NCI-H345 treated with DMSO at 0.1 percent for 48 hours (cell line): Measurements from ENCODE around the gene MRPS18A.
A peak's percentile ranks its signal among the peaks of the same experiment; 100 is the strongest.
"Not testable (repeated sequence)": the region's sequence is repeated elsewhere in the genome, so short reads cannot be mapped to it uniquely, and the experiment has no call there.

Source experiments
- DNase-seq: peaks from one replicate; lab custom pipeline; 2025; ENCODE audit not compliant: unreplicated experiment; lab: John Stamatoyannopoulos, UW

Gene MRPS18A

DNA sequence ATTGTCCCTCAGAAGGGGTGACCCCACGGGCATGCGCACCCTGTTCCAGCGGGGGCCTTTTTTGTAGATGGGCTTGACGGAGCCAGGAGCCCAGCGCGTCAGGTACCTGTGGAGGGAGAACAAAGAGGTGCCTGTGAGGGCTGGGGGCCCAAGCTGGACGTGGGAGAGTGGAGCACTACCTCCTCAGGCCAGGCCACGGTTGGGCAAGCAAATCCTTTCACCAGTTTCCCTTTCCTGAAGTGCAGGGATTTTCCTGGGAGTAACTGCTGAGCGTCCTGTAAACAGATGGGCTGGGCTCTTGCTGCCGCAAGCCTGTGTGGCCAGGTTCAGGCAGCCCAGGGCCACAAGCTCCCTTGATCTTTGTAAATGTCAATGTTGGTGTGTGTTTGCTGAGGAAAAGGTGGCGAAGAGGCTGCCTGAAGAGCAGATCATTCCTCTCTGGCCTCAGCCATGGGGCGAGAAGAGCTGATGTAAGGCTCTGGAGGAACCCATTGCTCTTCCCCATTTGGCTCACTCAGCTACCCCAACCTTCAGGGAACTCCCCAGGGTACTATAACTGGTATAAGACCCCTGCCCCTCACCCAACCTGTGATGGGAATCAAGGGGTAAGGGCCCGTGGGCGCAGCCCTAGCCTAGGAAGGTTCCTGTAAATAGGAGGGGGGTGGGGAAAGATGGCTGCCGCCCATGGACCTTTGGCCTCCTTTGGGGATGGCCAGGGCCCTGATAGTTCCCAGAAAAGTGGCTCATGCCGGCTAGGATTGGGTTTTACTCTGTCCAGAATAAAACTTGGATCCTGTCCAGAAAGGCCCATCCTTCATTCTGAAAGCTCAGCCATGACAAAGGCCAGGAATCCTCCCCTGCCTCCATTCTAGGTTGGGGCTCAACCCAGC, 15.5 kb downstream of the MRPS18A start:
- no peak for DNase-seq

DNA sequence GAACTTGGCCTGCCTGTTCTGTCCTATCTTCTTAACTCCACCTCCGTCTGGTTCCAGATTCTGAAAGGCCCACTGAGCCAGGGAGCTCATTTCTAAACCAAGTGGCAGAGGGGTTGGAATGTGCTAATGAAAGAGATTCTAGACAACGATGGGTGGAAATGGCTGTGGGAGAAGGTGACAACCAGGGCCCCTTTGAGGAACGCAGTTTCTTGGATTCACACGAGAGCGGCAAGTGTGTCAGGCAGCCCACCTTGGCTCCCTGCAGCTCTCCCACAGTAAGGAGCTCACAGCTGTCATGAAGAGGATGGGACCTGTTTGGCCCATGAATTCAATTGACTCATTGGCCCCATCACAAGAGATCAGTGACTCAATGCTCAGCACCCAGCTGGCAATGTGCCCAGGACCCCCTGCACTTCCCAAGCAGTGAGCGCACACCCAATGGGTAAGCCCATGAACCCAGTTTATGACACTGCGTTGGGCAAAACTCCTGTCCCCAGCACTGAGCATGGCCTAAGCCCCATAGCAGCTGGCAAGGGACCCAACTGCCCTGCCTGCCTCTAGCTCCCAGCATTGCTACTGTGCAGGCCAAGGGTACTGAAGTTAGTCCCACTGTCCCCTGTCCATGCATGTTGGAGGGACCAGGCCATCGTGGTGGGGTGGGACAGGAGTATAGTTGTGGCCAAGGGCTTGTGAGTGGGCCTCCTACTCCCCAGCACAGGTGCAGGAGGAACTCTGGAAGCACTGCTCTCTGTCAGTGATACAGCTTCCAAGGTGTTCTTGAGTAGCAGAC, 16.4 kb downstream of the MRPS18A start:
- DNase-seq: no peak

DNA sequence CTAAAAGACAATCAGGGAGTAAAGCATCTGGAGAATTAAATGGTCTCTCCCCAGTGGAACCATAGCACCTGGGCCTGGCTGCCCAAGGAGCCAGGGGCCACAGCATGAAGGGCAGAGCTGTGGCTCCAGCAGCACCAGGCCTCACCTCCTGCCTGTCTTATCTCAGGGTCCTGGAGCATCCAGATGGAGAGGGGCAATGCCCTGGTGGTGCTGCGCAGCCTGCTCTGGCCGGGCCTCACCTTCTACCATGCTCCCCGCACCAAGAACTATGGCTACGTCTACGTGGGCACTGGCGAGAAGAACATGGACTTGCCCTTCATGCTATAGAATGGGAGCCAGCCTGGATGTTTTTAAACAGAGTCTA, 17.0 kb downstream of the MRPS18A start:
- DNase-seq: no peak

DNA sequence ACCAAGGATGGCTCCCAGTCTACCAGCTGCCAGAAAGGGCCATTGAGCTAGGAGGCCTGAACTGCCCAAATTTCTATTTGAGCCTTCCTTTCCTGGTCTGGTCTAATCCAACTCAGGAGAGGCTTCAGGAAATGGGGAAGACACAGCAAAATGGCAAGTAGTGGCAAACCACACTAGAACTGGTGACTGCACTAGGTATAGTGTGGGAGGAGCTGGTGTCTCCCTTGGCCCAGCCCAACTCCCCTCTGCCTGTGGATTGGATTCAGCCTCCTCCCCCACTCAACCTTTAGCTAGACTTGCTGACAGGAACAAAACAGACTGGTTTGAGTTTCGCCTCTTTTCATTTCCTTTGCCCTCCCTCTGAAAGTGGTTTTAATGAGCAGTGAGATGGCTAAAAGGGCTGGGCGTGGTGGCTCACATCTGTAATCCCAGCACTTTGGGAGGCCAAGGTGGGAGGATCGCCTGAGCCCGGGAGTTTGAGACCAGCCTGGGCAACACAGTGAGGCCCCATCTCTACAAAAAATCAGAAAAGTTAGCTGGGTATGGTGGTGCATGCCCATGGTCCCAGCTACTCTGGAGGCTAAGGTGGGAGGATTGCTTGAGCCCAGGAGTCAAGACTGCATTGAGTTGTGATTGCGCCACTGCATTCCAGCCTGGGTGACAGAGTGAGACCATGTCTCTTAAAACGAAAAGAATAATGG, 17.5 kb downstream of the MRPS18A start:
- no peak for DNase-seq

DNA sequence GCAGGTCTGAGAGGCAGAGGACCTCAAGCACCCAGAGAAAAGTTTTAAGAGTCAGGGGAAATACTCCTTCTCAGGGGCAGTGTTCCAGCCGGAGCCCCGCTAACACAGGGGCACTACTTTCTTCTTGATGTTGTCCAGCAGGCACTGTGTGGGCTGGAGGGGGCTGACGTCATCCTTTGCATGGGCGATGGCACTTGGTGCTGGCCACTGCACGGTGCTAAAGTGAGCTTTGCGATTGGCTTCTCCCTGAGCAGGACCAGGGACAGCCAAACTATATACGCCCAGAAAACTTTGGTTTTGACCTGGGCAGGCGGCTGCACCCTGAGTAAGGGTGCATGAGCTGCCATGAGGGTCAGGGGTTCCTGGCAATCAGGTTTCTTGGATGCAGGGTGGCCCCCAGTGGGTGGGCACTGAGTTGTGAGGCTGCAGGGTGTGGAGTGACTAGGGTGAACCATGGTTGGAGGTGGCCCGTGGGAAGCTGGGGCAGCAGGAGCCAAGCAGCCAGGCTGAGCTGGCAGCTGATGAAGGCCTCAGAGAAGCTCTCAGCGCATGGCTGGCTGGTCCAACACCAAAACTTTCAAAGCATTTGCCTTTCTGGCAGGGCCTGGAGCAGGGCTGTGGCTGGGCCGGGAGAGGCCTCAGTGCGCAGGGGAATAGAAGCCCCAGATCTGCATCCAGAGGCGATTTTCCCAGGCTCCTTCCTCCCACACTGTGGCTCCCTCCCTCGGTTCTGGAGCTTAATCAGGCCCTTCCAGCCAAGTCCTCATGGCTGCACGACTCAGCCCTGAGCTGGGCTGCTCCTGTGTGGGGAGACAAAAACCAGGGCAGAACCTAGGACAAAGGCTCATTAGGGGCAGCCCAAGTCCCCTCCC, 18.3 kb downstream of the MRPS18A start:
- DNase-seq: no peak

DNA sequence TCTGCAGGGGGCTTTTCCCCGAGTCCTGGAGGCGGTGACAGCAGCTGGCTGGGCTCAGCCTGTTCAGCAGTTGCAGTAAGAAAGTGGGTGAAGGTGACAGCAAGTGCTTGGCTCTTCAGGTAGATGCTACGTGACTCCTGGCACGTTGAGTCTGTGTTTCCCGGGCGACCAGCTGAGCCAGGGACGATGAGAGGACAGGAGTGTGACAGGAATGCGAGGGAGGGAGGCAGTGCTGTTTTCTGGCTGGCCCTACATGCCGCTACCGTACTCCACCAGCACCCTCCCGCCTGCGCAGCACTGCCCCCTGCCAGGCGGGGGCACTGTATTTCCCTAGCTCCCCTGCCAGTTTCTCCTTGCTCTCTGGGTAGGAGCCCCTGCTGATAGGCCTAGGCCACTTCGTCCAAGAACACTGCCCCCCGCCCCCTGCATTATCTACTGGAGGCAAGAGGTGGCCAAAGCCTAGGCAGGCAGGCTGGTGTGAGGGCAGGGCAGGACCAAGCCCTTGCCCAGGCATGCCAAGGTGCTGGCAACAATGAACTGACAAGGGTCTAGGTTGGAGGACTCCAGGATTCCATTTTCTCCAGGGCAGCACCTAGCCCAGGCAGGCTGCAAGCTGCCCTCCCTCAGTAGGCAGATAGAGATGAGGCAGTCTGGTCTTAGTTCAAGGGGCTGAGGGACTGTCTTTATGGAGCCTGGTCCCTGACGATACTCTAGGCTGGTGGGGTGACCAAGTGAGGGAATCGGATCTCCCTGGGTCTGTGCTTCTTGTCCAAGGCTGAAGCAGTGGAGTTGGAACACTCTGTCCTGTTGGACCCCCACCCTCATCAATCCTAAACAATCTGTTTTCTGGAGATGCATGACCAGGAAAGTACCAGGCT, 19.2 kb downstream of the MRPS18A start:
- peak; percentile 58 for DNase-seq

DNA sequence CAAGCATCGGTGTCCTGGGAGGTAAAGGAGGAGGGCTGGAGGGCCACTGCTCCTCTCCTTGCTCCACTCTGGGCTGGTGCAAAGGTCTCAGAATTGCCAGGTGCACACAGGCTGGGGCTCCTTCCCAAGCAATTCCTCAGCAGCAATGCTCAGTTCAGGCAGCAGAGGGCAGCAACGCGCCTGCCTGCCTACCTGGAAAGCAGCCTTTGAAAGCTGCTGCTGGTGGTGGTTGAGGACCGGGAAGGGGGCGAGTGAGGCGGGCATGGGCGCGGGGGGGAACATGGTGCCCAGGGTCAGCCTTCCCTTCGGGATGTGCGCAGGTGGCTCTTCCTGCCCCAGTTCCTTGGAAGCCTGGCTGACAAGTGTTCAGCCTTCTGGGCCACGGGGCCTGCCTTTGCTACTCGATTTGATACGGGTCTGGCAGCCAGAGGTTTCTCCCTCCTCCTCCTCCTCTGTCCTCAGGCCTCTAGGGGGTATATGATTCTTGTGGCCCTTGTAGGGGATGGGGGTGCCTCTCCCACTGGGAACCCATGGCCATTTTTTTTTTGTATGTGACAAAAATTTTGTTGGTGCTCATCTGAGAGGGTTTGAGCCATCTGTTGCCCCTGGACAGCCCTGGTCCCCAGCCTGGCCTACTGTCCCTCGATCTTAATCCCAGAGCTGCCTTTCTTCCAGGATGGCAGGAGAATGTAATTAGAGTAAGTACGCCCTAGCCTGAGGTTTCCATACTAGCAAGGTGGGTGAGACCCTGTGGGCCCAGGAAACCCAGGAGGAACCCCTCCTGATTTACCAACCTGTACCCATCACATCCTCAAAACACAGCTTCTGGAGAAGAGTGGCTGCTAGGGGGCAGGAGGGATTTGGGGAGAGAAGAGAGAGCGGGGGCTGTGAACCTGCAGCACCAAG, 20.1 kb downstream of the MRPS18A start:
- peak; percentile 44 for DNase-seq

DNA sequence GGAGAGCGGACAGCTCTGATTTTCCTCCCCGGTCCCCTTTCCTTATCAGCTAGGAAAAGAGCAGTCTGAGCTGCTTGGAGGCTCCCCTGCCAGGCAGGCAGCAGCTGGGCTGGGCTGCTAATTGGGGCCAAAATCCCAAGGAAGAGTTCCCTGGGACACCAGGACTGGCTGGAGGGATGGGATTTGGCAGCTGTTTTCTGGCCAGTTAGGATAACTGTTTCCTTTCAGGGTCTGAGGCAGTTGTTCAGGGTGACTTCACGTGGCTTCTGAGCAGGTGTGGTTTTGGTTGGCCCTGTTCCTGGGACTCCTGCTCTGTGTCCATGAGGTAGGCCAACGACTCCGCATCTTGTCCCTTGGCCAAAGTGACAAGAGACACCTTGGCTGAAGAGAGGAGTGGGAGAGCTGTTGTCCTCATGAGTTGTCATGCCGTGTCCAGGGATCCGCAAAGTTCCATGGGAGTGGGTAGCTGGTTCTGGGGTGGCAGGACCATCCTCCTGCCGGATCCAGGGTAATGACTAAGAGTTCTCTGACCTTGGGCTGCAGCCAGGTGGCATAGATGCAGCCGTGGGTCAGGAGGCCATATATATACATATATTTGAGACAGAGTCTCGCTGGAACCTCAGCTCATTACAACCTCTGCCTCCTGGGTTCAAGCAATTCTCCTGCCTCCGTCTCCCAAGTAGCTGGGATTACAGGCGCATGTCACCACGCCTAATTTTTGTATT, 21.2 kb downstream of the MRPS18A start:
- no peak for DNase-seq

DNA sequence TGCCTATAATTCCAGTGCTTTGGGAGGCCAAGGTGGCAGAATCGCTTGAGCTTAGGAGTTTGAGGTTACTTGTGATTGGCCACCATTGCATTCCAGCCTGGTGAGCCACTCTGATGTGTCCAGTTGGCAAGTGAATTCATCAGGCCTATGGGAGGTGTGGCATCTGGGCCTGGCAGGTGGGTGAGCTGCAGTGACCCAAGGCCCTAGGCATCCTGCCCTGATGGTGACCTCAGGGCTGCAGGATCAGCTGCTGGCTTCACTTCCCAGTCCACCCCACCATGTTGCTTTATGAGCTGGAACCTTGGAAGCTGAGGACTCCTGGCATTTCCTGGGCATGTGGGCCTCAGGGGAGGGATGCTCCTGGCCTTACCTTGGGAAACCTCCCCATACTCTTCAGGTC, 22.2 kb downstream of the MRPS18A start:
- DNase-seq: no peak

DNA sequence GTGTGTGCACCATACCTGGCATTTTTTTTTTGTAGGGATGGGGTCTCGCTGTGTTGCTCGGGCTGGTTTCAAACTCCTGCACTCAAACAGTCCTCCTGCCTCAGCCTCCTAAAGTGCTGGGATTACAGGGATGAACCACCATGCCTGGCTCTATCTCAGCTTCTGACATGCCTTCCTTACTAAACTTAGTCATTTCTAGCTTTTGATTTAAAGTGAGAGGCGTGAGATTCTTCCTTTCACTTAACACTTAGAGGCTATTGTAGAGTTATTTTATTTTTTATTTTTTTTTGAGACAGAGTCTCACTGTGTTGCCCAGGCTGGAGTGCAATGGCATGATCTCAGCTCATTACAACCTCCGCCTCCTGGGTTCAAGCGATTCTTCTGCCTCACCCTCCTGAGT, 24.6 kb downstream of the MRPS18A start:
- DNase-seq: not testable (repeated sequence)

DNA sequence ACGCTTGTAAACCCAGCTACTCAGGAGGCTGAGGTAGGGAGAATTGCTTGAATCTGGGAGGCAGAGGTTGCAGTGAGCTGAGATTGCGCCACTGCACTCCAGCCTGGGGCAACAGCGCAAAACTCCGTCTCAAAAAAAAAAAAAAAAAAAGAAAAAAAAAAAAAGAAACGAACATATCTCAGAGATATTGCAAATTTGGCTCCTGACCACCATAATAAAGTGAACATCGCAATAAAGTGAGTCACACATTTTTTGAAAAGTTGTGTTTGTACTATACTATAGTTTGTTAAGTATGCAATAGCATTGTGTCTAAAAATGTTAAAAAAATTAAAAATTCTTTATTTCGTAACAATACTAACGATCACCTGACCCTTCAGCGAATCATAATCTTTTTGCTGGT, 29.4 kb downstream of the MRPS18A start:
- no peak for DNase-seq

DNA sequence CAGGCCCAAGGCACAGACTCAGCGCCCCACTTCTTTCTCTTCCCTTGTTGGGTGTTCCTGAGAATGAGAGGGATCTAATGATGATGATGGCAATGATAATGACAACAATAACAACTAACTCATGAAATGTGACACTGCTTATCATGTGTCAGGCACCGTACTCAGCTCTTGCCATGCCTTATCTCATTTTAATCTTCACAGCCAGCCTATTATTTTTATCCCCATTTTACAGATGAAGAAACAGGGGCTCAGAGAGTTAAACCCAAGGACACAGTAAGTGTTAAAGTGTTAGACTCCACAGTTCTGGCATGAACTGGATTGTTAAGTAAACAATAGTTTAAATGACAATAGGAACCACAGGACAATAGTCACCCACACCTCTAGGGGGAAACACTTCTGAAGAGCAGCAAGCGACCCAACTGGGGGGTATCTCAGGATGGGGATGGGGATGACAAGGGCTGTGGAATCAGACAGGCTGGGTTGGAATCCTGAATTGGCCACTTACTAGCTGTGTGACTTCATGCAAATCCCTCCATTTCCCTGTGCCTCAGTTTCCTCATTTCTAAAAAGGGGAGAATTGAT, 30.3 kb downstream of the MRPS18A start:
- DNase-seq: no peak

DNA sequence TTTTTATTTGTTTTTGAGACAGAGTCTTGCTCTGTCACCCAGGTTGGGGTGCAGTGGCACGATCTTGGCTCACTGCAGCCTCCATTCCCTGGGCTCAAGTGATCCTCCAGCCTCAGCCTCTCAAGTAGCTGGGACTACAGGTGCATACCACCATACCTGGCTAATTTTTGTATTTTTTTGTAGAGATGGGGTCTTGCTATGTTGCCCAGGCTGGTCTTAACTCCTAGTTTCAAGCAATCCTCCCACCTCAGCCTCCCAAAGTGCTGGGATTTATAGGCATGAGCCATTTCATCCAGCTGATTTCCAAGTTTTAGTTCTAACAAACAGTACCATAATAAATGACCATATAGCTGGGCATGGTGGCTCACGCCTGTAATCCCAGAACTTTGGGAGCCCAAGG, 34.8 kb downstream of the MRPS18A start:
- not testable (repeated sequence) for DNase-seq

DNA sequence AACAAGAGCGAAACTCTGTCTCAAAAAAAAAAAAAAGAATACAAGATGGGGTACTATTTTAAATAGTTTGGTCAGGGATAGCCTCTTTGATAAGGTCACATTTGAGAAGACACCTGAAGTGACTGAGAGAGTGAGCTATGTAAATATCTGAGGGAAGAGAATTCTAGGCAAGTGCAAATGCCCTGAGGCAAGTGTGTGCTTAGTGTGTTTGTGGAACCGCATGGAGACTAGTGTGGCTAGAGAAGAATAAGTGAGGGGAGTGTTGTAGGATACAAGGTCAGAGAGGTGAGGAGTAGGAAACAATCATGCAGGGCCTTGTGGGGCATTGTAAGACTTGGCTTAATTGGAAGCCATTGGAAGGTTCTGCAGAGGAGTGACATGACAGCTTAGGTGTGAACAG, 39.3 kb downstream of the MRPS18A start:
- DNase-seq: no peak

DNA sequence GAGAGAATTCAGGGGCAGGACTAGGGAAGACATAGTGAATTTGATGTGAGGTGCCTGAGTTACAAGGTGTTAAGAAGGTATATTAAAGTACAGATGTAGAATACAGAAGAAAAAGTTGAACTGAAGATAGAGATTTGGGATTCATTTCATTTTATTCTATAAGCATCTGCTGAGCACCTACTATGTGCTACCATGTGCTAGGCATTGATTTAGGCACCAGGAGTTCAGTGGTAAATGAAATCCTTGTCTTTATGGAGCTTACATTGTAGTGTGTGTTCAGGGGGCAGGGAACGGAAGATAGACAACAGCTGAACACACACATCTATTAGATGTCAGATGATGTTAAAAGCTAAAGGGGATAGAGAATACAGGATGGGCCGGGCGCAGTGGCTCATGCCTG, 40.0 kb downstream of the MRPS18A start:
- DNase-seq: no peak

DNA sequence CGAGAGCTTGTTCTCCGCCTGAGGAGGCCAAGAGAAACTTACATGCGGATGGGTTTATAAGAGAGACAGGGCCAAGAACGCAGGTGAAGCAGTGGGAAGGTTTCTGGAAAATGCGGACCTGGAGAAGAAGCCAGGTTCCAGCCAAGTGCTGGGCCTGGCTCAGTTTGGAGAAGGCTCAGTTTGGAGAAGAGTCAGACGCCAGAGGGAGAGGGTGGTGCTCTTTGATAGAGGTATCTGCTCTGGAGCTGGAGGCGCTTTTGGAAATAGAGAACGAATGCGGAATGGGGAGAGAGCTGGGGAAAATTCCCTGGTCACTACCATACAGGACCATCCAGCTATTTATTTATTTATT, 42.0 kb downstream of the MRPS18A start:
- DNase-seq: no peak

DNA sequence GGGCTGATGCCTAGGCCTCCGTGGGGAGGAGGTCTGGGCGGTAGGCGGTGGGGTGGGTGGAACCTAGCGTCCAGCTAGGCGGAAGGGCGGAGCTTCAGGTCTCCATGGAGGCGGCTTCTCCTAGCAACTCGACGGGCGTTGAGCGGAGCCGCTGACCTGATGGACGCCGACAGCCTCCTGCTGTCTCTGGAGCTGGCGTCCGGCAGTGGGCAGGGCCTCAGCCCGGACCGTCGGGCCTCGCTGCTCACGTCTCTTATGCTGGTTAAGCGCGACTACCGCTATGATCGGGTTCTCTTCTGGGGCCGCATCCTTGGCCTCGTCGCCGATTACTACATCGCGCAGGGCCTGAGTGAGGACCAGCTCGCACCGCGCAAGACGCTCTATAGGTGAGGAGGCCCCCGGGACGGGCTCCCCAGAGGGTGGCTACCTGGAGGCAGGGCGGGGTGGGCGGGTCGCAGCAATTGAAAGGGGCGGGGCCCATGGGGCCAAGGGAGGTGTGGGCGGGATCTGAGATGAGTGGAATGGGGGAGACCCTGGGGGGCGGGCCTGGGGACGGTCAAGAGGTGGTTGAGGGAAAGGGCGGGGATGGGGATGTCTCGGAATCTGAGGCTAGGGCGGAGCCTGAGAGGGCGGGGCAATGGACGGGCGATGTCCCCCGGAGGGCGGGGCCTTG, 42.5 kb downstream of the MRPS18A start, which contains the start of gene RSPH9:
Gene RSPH9, plus strand, starts transcription at position 97 of the 673 bp plus-strand sequence. Its CDS starts 63 bp downstream, at position 160.
- DNase-seq: no peak
